Aorta (tissue), 5 donors: Measurements from ENCODE around the gene EFS. TPM values are rescaled to one million over a fixed set of nuclear protein-coding genes. Genes with fewer than 3 reads are reported as not detected.

Experiments
- ATAC-seq: fragments of 200-7000 bp; cut with Tn5 transposase; one replicate; pipeline ENCODE4 v1.9.1; 2022; ENCODE audit warnings: moderate library complexity; ENCODE audit not compliant: low FRiP score
- DNase-seq, 2 donors: peaks; one replicate each; pipeline ENCODE4 v3.0.0-alpha.2; 2020
- H3K27ac ChIP-seq, 2 donors: one replicate each; pipeline ENCODE4 v1.5.1; 2013; ENCODE audit warnings: low read length in 2 of 2, mild to moderate bottlenecking in 2 of 2, moderate library complexity in 2 of 2, control low read depth in 1 of 2, inconsistent platforms in 1 of 2, low read depth in 1 of 2
- H3K27me3 ChIP-seq, 2 donors: one replicate each; pipeline ENCODE4 v1.6.1; 2013; ENCODE audit warnings: control low read depth in 1 of 2, low read length in 1 of 2, mild to moderate bottlenecking in 1 of 2, moderate library complexity in 1 of 2; ENCODE audit not compliant: insufficient read depth in 2 of 2, control insufficient read depth in 1 of 2
- H3K36me3 ChIP-seq, 2 donors: one replicate each; pipeline ENCODE4 v1.6.1; 2013; ENCODE audit warnings: control low read depth in 1 of 2, low read length in 1 of 2, mild to moderate bottlenecking in 1 of 2; ENCODE audit not compliant: insufficient read depth in 2 of 2, control insufficient read depth in 1 of 2
- H3K4me1 ChIP-seq, 2 donors: one replicate each; pipeline ENCODE4 v1.6.1; 2013; ENCODE audit warnings: low read length in 2 of 2, control low read depth in 1 of 2, mild to moderate bottlenecking in 1 of 2, moderate library complexity in 1 of 2; ENCODE audit not compliant: insufficient read depth in 2 of 2, control insufficient read depth in 1 of 2
- H3K4me3 ChIP-seq, 2 donors: one replicate each; pipeline ENCODE4 v1.5.1; 2013; ENCODE audit warnings: low read length in 2 of 2, control low read depth in 1 of 2, mild to moderate bottlenecking in 1 of 2
- H3K9me3 ChIP-seq: one replicate; pipeline ENCODE4 v1.6.1; 2013; ENCODE audit warnings: mild to moderate bottlenecking, low read length; ENCODE audit not compliant: control insufficient read depth
- WGBS, 2 donors: extraction: QIAGEN DNeasy Blood & Tissue Kit; methylation state at CpG; one replicate each; pipeline ENCODE4 v1.1.7; 2013; 5-methylcytosine and 5-hydroxymethylcytosine counted together
- intact Hi-C, 2 donors: fragments of 100-400 bp; cut with DNase I; formaldehyde crosslinking; loops; one replicate each; pipeline versions ENCODE4 v1.14.2 to v1.15.0; 2022
- polyA plus RNA-seq, 2 donors: library from polyadenylated mRNA; stranded (reverse); fragments of 200-250 nt; gene quantifications; one replicate each; pipeline ENCODE4 v1.2.3, GENCODE V29; 2013
- total RNA-seq, 2 donors: library from RNA; stranded (reverse); fragmentation: NEBNext Ultra II Directional; extraction: Animal tissue kit (Norgen Biotek cat#: 25700); gene quantifications; one replicate each; pipeline ENCODE4 v1.2.1, GENCODE V29; 2021
- donor health status: healthy with polysubstance abuse.
- donor health status: Bipolar disorder and iron deficiency.
- donor health status: DM: no; HTN: no; CAD: no.
- donor health status: DM: no; HTN: no; CAD: no.
- donor health status: DM: yes; HTN: yes; CAD: no.

EFS gene
- total and polyA plus RNA-seq, 4 donors = 5.5 to 36.7 (median 22.1) TPM

DNA sequence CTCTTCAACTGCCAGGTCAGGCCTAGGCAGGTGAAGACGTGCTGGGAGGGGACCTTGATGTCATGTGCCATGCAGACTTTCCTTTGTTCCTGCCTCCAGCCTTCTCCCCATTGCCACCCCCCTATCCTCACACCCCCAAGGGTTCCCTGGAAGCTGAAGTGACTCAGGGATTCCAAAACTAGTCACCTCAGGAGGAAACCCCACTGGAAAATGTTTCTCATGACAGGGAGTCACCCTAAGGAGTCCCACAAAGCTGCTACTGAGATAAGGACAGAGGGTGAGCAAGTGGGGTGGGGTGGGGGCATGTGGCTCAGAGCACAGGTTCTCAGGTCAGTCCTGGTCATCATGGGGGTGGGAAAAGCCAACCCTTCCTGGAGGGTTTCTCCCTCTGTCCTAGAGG lies 5.2 kb upstream of the EFS start:
- no peaks in the 10 kb centered on the region for H3K9me3 ChIP-seq
- no peak overlapping the region for H3K27ac ChIP-seq
- no peaks in the 10 kb centered on the region for H3K27me3 ChIP-seq
- ATAC-seq (no peak), DNase-seq (no peak)
- H3K36me3 ChIP-seq = no peaks in the 10 kb centered on the region
- H3K4me1 ChIP-seq = no peaks in the 10 kb centered on the region
- intact Hi-C loops = no loop called here
- 53 to 68% methylated on average over 1 of the region's 1 CpG for WGBS, 2 donors
- H3K4me3 ChIP-seq = no peak overlapping the region

DNA sequence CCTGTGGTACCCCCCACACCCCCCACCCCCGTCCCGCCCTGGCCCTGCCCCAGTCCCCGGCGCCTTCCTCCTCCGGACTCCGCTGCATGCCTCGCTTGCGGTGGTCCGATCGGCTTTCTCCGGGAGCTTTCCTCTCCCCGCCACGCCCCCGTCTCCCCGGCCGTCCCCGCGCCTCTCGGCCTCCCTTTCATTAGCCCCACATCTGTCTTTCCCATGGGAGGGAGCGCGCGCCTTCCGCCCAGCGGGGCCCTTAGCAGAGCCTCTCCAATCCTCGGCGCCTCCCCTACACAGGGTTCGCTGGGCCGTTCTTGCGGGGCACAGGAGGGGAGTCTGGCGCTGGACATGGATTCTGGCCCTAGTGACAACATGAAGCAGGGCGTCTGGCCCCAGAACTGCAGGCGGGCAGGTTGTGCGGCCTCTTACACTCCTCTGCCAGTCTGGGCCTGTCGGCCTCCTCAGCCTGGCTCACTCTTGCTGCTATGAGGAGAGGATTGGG lies 1.5 kb upstream of the EFS start:
- Histone ChIP-seq H3K36me3 (no peaks in the 10 kb centered on the region), H3K9me3 (no peaks in the 10 kb centered on the region), H3K4me1 (no peaks in the 10 kb centered on the region), H3K27me3 (no peaks in the 10 kb centered on the region), H3K27ac (peak overlapping the region; percentile 48 to 78), H3K4me3 (peak overlapping the region; percentile 59 to 72)
- 3% methylated on average over 31 to 34 of the region's 34 CpGs for WGBS, 2 donors
- ATAC-seq (peak; percentile 79), DNase-seq (peak; percentile 85 to 91)
- intact Hi-C loops = loop anchor here in 1 of 2 donors (5.0 kb wide), 1 partner anchor 44 kb away; the partner anchor contains the start of gene PABPN1

GRCh38 chr14:23365732-23366425 lies 907 bp upstream of the EFS start:
- peak overlapping the region; percentile 59 to 72 for H3K4me3 ChIP-seq
- peak in 1 of 2 donors; percentile 78 for DNase-seq
- H3K27ac ChIP-seq = peak overlapping the region; percentile 49 to 78
- intact Hi-C loops = loop anchor here in 1 of 2 donors (5.0 kb wide), 1 partner anchor 44 kb away; the partner anchor contains the start of gene PABPN1
- no peaks in the 10 kb centered on the region for H3K27me3 ChIP-seq
- no peaks in the 10 kb centered on the region for H3K36me3 ChIP-seq
- peak; percentile 87 for ATAC-seq
- WGBS, 2 donors = 0 to 1% methylated on average over 28 to 51 of the region's 51 CpGs
- no peaks in the 10 kb centered on the region for H3K4me1 ChIP-seq
- no peaks in the 10 kb centered on the region for H3K9me3 ChIP-seq

DNA sequence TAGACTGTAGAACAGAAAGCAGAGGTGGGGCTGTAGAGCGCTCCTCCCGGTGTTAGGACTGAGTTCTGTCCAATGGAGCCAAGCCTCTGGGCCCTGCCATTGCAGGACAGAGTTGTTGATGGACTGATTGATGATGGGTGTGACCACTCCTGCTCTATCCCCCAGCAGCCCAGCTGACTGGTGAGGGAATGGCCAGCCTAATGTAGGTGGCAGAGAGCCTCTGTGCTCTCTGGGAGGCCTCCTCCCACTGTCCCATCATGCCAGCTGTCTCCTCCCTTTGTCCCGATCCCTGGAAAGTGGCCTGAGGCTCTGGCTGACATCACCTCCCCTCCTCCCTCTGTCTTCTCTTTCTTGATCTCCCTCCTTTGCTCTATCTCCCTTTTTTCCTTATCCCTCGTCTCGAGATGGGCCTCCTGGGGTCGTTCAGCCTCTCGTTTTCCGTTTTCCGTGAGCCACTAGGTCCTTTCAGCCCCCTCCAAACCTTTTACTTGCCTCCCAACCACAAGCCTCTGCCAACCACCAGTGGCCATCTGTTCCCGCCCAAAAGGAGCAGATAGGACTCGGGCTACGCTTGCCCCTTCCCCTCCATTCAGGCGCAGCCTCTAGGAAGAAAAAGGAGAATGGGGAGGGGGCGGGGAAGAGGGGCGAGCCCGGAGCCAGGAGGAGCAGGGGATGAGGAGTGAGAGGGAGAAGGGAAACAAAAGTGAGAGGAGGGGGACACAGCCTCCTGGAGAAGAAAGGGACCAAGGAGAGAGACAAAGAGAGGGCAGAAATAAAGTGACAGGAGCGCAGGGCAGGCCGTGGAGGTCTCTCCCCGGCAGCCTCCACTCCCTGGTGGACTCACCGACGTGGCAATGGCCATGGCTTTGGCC lies 572 bp downstream of the EFS start:
- H3K4me1 ChIP-seq = no peaks in the 10 kb centered on the region
- no peaks in the 10 kb centered on the region for H3K9me3 ChIP-seq
- intact Hi-C loops = loop anchor here in 1 of 2 donors (1.0 to 5.0 kb wide), 2 partner anchors 10 to 42 kb away; partner anchors contain the start of gene PABPN1
- peak; percentile 35 for ATAC-seq
- H3K36me3 ChIP-seq = no peaks in the 10 kb centered on the region
- H3K4me3 ChIP-seq = peak overlapping the region; percentile 59 to 72
- WGBS, 2 donors = 1 to 4% methylated on average over 19 to 21 of the region's 21 CpGs
- DNase-seq = peak in 1 of 2 donors; percentile 77
- peak overlapping the region; percentile 49 to 78 for H3K27ac ChIP-seq
- H3K27me3 ChIP-seq = no peaks in the 10 kb centered on the region

- Histone ChIP-seq H3K4me3 (no peak overlapping the region), H3K27ac (no peak overlapping the region), H3K27me3 (no peaks in the 10 kb centered on the region), H3K36me3 (peaks cover 0 to 1% of the 10 kb centered on the region in 2 donors), H3K4me1 (no peaks in the 10 kb centered on the region), H3K9me3 (no peaks in the 10 kb centered on the region)
- ATAC-seq (no peak), DNase-seq (no peak)
- intact Hi-C loops = no loop called here
- WGBS, 2 donors = 40 to 45% methylated on average over 3 of the region's 3 CpGs
Observed at GRCh38 chr14:23362200-23362599, 2.8 kb downstream of the EFS start.

- 72 to 81% methylated on average over 6 of the region's 6 CpGs for WGBS, 2 donors
- Histone ChIP-seq H3K36me3 (peaks cover 0 to 3% of the 10 kb centered on the region in 2 donors), H3K4me1 (no peaks in the 10 kb centered on the region), H3K4me3 (no peak overlapping the region), H3K27me3 (no peaks in the 10 kb centered on the region), H3K9me3 (no peaks in the 10 kb centered on the region), H3K27ac (no peak overlapping the region)
- no peak for ATAC-seq
- no peak for DNase-seq
- intact Hi-C loops = no loop called here
Observed at GRCh38 chr14:23361763-23362162, 3.2 kb downstream of the EFS start.

DNA sequence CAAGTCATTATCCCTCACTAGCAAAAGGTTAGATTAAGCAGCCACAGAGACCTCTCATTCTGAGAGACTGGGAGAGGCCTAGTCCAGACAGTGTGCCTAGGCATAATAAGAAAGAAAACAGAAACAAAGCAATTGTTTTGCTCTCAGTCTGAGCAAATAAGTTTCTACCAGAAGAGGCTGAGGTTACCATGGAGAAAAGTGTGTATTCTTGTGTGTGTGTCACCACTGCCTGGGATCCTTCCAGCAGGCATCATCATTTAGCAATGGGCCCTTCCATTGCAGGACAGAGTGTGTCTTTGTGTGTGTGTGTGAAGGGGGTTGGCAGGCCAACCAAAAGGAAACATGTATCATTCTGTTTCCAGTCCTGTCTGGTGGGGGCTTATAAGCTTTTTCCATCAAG lies 3.7 kb downstream of the EFS start:
- no peaks in the 10 kb centered on the region for H3K4me1 ChIP-seq
- no peak overlapping the region for H3K4me3 ChIP-seq
- H3K9me3 ChIP-seq = no peaks in the 10 kb centered on the region
- peaks cover 0 to 3% of the 10 kb centered on the region in 2 donors for H3K36me3 ChIP-seq
- no peak overlapping the region for H3K27ac ChIP-seq
- intact Hi-C loops = no loop called here
- DNase-seq (no peak), ATAC-seq (no peak)
- no peaks in the 10 kb centered on the region for H3K27me3 ChIP-seq

DNA sequence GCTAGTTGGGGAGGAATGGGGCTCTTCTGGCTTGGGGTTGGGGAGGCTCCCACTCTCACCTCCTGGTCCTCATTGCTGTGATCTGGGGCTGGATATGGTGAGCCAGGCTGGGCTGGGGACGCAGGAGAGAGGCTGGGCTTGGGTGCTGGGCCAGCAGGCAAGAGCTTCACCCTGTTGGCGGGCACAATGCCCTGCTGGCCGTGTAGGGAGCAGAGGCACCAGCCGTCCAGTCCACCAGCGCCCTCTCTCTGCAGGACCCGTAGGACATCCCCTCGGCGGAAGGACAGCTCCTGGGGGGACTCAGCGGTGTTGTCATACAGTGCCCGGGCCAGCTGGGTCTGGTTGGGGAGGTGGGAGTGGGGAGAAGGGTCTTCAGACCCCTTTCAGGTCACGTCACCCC lies 4.5 kb downstream of the EFS start:
- intact Hi-C loops = no loop called here
- no peaks in the 10 kb centered on the region for H3K9me3 ChIP-seq
- WGBS, 2 donors = 52 to 56% methylated on average over 11 of the region's 11 CpGs
- no peaks in the 10 kb centered on the region for H3K27me3 ChIP-seq
- H3K27ac ChIP-seq = no peak overlapping the region
- no peak overlapping the region for H3K4me3 ChIP-seq
- H3K4me1 ChIP-seq = no peaks in the 10 kb centered on the region
- ATAC-seq = no peak
- peaks cover 0 to 3% of the 10 kb centered on the region in 2 donors for H3K36me3 ChIP-seq
- no peak for DNase-seq
